Ishikawa (cell line): Measurements from ENCODE around the gene SIAH1.

ENCODE experiments used
- CEBPB ChIP-seq: IDR thresholded peaks from 2 replicates; pipeline ENCODE4 v1.6.1; 2012
- CREB1 ChIP-seq: IDR thresholded peaks from 2 replicates; pipeline ENCODE4 v1.6.1; 2012; ENCODE audit warnings: low read depth
- EGR1 ChIP-seq: IDR thresholded peaks from 2 replicates; pipeline ENCODE4 v1.6.1; 2012
- EP300 ChIP-seq: IDR thresholded peaks from 2 replicates; pipeline ENCODE4 v1.6.1; 2012; ENCODE audit warnings: borderline replicate concordance
- FOXM1 ChIP-seq: IDR thresholded peaks from 2 replicates; pipeline ENCODE4 v1.6.1; 2012; ENCODE audit warnings: low read depth, borderline replicate concordance
- NFIC ChIP-seq: IDR thresholded peaks from 2 replicates; pipeline ENCODE4 v1.6.1; 2012
- RAD21 ChIP-seq: IDR thresholded peaks from 2 replicates; pipeline ENCODE4 v1.6.1; 2012; ENCODE audit warnings: low read depth
- TAF1 ChIP-seq: IDR thresholded peaks from 2 replicates; pipeline ENCODE4 v1.6.1; 2012; ENCODE audit warnings: low read depth, mild to moderate bottlenecking
- TCF12 ChIP-seq: IDR thresholded peaks from 2 replicates; pipeline ENCODE4 v1.6.1; 2012; ENCODE audit warnings: low read depth
- TEAD4 ChIP-seq: IDR thresholded peaks from 2 replicates; pipeline ENCODE4 v1.6.1; 2012
- YY1 ChIP-seq: IDR thresholded peaks from 2 replicates; pipeline ENCODE4 v1.6.1; 2012; ENCODE audit warnings: low read depth
- ZBTB7A ChIP-seq: IDR thresholded peaks from 2 replicates; pipeline ENCODE4 v1.6.1; 2012; ENCODE audit warnings: low read depth
- TF ChIP-seq, protein P1 (sequence below): IDR thresholded peaks from 2 replicates; pipeline ENCODE4 v1.6.1; 2012
- TF ChIP-seq, protein P2 (sequence below): IDR thresholded peaks from 2 replicates; pipeline ENCODE4 v1.6.1; 2012
- TF ChIP-seq, protein P3 (sequence below): IDR thresholded peaks from 2 replicates; pipeline ENCODE4 v1.6.1; 2012; ENCODE audit warnings: low read depth, mild to moderate bottlenecking

The SIAH1 gene

DNA sequence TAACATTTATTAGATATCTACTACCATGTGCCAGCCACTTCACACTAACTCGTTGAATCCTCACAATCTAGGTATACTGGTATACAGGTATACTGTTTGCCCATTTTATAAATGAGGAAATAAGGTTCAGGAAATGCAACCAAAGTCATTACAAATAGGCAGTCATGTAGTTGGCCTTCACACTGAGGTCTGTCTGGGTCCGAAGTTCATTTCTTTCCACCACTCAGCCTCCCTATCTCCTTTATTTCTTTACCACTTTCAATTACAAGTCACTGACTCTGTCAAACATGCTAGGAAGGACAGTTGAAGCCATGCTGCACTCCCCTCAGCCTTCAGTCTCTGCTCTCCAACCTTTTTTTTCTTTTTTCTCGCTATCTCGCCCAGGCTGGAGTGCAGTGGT, 20.7 kb upstream of the SIAH1 start:
- no peak for TF ChIP-seq EP300
- TF ChIP-seq CEBPB = no peak
- no peak for TF ChIP-seq CREB1
- TF ChIP-seq FOXM1 = no peak
- TF ChIP-seq, protein P1, sequence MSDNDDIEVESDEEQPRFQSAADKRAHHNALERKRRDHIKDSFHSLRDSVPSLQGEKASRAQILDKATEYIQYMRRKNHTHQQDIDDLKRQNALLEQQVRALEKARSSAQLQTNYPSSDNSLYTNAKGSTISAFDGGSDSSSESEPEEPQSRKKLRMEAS = no peak
- TF ChIP-seq NFIC = no peak
- TF ChIP-seq TEAD4 = no peak
- no peak for TF ChIP-seq EGR1
- TF ChIP-seq ZBTB7A = no peak
- TF ChIP-seq, protein P2, sequence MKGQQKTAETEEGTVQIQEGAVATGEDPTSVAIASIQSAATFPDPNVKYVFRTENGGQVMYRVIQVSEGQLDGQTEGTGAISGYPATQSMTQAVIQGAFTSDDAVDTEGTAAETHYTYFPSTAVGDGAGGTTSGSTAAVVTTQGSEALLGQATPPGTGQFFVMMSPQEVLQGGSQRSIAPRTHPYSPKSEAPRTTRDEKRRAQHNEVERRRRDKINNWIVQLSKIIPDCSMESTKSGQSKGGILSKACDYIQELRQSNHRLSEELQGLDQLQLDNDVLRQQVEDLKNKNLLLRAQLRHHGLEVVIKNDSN = no peak
- TF ChIP-seq, protein P3, sequence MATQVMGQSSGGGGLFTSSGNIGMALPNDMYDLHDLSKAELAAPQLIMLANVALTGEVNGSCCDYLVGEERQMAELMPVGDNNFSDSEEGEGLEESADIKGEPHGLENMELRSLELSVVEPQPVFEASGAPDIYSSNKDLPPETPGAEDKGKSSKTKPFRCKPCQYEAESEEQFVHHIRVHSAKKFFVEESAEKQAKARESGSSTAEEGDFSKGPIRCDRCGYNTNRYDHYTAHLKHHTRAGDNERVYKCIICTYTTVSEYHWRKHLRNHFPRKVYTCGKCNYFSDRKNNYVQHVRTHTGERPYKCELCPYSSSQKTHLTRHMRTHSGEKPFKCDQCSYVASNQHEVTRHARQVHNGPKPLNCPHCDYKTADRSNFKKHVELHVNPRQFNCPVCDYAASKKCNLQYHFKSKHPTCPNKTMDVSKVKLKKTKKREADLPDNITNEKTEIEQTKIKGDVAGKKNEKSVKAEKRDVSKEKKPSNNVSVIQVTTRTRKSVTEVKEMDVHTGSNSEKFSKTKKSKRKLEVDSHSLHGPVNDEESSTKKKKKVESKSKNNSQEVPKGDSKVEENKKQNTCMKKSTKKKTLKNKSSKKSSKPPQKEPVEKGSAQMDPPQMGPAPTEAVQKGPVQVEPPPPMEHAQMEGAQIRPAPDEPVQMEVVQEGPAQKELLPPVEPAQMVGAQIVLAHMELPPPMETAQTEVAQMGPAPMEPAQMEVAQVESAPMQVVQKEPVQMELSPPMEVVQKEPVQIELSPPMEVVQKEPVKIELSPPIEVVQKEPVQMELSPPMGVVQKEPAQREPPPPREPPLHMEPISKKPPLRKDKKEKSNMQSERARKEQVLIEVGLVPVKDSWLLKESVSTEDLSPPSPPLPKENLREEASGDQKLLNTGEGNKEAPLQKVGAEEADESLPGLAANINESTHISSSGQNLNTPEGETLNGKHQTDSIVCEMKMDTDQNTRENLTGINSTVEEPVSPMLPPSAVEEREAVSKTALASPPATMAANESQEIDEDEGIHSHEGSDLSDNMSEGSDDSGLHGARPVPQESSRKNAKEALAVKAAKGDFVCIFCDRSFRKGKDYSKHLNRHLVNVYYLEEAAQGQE = no peak
- TF ChIP-seq YY1 = no peak
- TF ChIP-seq RAD21 = no peak

DNA sequence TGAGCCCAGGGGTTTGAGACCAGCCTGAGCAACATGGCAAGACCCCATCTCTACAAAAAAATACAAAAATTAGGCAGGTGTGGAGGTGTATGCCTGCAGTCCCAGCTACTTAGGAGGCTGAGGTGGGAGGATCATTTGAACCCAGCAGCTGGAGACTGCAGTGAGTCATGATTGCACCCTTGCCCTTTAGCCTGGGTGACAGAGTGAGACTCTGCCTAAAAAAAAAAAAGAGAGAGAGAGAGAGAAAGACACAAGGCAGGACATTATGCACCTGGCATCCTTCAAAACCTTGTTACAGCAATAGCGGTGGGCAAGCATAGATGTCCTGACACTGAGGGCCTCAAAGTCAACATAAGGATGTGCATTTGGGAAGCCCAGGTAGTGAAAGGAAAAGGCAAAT, 19.9 kb upstream of the SIAH1 start:
- TF ChIP-seq FOXM1 = no peak
- TF ChIP-seq, protein P3 = no peak
- no peak for TF ChIP-seq CREB1
- no peak for TF ChIP-seq EP300

DNA sequence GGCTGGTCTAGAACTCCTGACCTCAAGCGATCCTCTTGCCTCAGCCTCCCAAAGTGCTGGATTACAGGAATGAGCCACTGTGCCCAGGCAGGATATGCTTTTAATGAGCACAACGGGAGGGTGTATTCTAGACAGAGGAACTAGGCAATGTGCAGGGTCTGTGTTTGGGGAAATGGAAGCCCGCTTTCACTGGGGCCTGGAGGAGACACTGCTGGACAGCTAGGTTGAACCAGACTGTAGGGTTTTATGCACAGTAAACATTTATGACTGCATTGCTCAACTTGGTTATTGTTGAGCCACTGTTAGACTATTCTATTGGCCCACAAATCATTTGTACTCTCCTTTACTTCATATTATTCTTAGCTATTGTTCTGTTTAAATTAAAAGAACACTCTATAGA, 10.2 kb upstream of the SIAH1 start:
- TF ChIP-seq TEAD4 (no peak), NFIC (no peak), EGR1 (no peak), CEBPB (no peak), YY1 (no peak), FOXM1 (no peak), CREB1 (no peak), TCF12 (no peak), ZBTB7A (no peak)
- TF ChIP-seq, protein P2 = no peak

DNA sequence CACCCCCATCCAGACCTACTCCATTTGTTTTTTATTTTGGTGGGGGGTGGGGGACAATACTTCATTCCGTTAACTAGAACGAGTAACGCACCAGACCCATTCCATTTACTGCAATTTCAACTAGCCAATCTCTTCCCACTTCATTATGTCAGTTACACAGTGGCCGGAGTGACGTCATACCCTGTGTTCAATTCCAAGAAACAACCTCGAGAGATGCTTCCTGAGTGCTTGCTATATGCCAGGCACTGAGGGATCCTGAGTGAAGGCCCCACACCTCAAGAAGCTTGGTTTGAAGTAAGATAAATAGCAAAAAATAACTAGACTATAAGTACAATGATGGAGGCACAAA, 9.1 kb upstream of the SIAH1 start:
- TF ChIP-seq TAF1 = no peak
- TF ChIP-seq EGR1 = no peak
- TF ChIP-seq, protein P1 = no peak
- no peak for TF ChIP-seq CREB1
- TF ChIP-seq RAD21 = no peak
- TF ChIP-seq, protein P3 = no peak
- no peak for TF ChIP-seq NFIC
- TF ChIP-seq, protein P2 = no peak
- TF ChIP-seq EP300 = no peak
- no peak for TF ChIP-seq FOXM1
